Measurements from ENCODE around the gene NAGLU.
A peak's percentile ranks its signal among the peaks of the same experiment; 100 is the strongest.

DNA sequence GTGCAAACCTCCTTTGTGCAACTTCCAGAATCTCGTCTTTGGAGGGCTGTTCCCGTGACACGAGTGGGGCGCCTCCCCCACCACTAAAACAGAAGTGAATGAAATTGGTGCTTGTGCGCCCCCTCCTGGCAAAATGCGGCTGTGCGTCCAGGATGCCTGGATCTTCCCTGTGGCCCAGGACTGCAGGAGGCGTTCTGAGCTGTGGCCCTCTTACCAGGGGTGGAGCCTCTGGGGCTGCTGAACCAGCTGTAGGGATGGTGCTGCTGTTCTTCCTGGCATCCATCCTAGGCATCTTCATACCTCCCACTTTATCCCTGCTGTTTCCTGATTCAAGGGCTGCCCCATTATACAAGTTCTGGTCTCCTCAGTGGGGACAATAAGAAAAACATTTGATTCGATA is 18.5 kb upstream of the NAGLU start:
- TF ChIP-seq EZH2 (IDR thresholded peaks at IDR 0.05; ENCODE audit: low read length) = no peak
- TF ChIP-seq, protein P1, sequence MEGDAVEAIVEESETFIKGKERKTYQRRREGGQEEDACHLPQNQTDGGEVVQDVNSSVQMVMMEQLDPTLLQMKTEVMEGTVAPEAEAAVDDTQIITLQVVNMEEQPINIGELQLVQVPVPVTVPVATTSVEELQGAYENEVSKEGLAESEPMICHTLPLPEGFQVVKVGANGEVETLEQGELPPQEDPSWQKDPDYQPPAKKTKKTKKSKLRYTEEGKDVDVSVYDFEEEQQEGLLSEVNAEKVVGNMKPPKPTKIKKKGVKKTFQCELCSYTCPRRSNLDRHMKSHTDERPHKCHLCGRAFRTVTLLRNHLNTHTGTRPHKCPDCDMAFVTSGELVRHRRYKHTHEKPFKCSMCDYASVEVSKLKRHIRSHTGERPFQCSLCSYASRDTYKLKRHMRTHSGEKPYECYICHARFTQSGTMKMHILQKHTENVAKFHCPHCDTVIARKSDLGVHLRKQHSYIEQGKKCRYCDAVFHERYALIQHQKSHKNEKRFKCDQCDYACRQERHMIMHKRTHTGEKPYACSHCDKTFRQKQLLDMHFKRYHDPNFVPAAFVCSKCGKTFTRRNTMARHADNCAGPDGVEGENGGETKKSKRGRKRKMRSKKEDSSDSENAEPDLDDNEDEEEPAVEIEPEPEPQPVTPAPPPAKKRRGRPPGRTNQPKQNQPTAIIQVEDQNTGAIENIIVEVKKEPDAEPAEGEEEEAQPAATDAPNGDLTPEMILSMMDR (optimal IDR thresholded peaks at IDR 0.05 in 1 of 3, IDR thresholded peaks at IDR 0.05 in 1 of 3, conservative IDR thresholded peaks at IDR 0.05 in 1 of 3; ENCODE audit: extremely low read depth in 1 of 3, insufficient read depth in 2 of 3, low read length in 3 of 3) = peak; percentile 96 to 99 (median 99)

Measured in keratinocyte (primary cell).